ENCODE results near the gene MSI2.
A peak's percentile ranks its signal among the peaks of the same experiment; 100 is the strongest.

MSI2 gene

GRCh38 chr17:57535249-57535966 lies 279.1 kb downstream of the MSI2 start:
- DNase-seq, result no peak

GRCh38 chr17:57536289-57536688 lies 280.0 kb downstream of the MSI2 start:
- no peak for DNase-seq

GRCh38 chr17:57536789-57537523 lies 280.6 kb downstream of the MSI2 start:
- DNase-seq, result no peak

- peak in 1 of 56 donors; percentile 36 for DNase-seq
These were observed 281.4 kb downstream of the MSI2 start for GRCh38 chr17:57537524-57538410.

GRCh38 chr17:57538736-57539456 lies 282.6 kb downstream of the MSI2 start:
- no peak for DNase-seq

- no peak for DNase-seq
These were observed 283.4 kb downstream of the MSI2 start for GRCh38 chr17:57539529-57540301.

- DNase-seq, result no peak
These were observed 284.3 kb downstream of the MSI2 start for GRCh38 chr17:57540596-57540995.

- DNase-seq, result no peak
These were observed 284.7 kb downstream of the MSI2 start for GRCh38 chr17:57541049-57541448.

GRCh38 chr17:57541472-57542394 lies 285.4 kb downstream of the MSI2 start:
- DNase-seq, result peak in 24 of 56 donors; percentile 14 to 74 (median 47)

GRCh38 chr17:57542510-57542909 lies 286.2 kb downstream of the MSI2 start:
- DNase-seq, result peak in 10 of 56 donors; percentile 15 to 42 (median 33)

- no peak for DNase-seq
These were observed 286.9 kb downstream of the MSI2 start for GRCh38 chr17:57543230-57543629.

- no peak for DNase-seq
These were observed 288.1 kb downstream of the MSI2 start for GRCh38 chr17:57544401-57544800.

GRCh38 chr17:57544834-57545463 lies 288.6 kb downstream of the MSI2 start:
- DNase-seq, result no peak

- no peak for DNase-seq
These were observed 289.5 kb downstream of the MSI2 start for GRCh38 chr17:57545731-57546342.

GRCh38 chr17:57548421-57549410 lies 292.4 kb downstream of the MSI2 start:
- DNase-seq, result no peak

- no peak for DNase-seq
These were observed 293.1 kb downstream of the MSI2 start for GRCh38 chr17:57549468-57549867.

GRCh38 chr17:57550016-57550415 lies 293.7 kb downstream of the MSI2 start:
- no peak for DNase-seq

All from nucleus accumbens (tissue), 56 donors.